HG03342 (cell line): ENCODE data around the gene IZUMO4.

ENCODE experiments used
- ATAC-seq: cut with Tn5 transposase; IDR thresholded peaks from one replicate; pipeline ENCODE4 v1.9.1; 2021; ENCODE audit warnings: mild to moderate bottlenecking, moderate library complexity; ENCODE audit not compliant: unreplicated experiment

Gene IZUMO4

GRCh38 chr19:2103045-2103707 lies 6.5 kb downstream of the IZUMO4 start:
- ATAC-seq = no peak

GRCh38 chr19:2108251-2109016 lies 11.7 kb downstream of the IZUMO4 start:
- ATAC-seq = no peak

GRCh38 chr19:2109046-2109864 lies 12.5 kb downstream of the IZUMO4 start:
- no peak for ATAC-seq

GRCh38 chr19:2110822-2111221 lies 14.1 kb downstream of the IZUMO4 start:
- no peak for ATAC-seq

- ATAC-seq = no peak
These were observed 14.7 kb downstream of the IZUMO4 start for GRCh38 chr19:2111425-2111824.

GRCh38 chr19:2111886-2112285 lies 15.2 kb downstream of the IZUMO4 start:
- ATAC-seq = no peak

GRCh38 chr19:2112516-2113320 lies 16.0 kb downstream of the IZUMO4 start:
- ATAC-seq = no peak

- no peak for ATAC-seq
These were observed 16.9 kb downstream of the IZUMO4 start for GRCh38 chr19:2113439-2114211.

GRCh38 chr19:2114218-2114617 lies 17.5 kb downstream of the IZUMO4 start:
- ATAC-seq = no peak

- ATAC-seq = no peak
These were observed 18.1 kb downstream of the IZUMO4 start for GRCh38 chr19:2114821-2115220.

- no peak for ATAC-seq
These were observed 18.6 kb downstream of the IZUMO4 start for GRCh38 chr19:2115324-2115723.

- ATAC-seq = no peak
These were observed 19.3 kb downstream of the IZUMO4 start for GRCh38 chr19:2115911-2116426.

GRCh38 chr19:2116507-2116906 lies 19.8 kb downstream of the IZUMO4 start:
- no peak for ATAC-seq

GRCh38 chr19:2117215-2117960 lies 20.7 kb downstream of the IZUMO4 start:
- no peak for ATAC-seq

- ATAC-seq = no peak
These were observed 21.7 kb downstream of the IZUMO4 start for GRCh38 chr19:2118438-2118837.

- no peak for ATAC-seq
These were observed 23.4 kb downstream of the IZUMO4 start for GRCh38 chr19:2119921-2120785.

- no peak for ATAC-seq
These were observed 24.1 kb downstream of the IZUMO4 start for GRCh38 chr19:2120821-2121220.

- no peak for ATAC-seq
These were observed 24.8 kb downstream of the IZUMO4 start for GRCh38 chr19:2121416-2122051.
